Stomach smooth muscle (tissue), 2 donors: ENCODE measurements around the gene DDOST.
A peak's percentile ranks its signal among the peaks of the same experiment; 100 is the strongest.
"Not testable (repeated sequence)": the region's sequence is repeated elsewhere in the genome, so short reads cannot be mapped to it uniquely, and the experiment has no call there.

ENCODE experiments used
- H3K27ac ChIP-seq: one replicate; pipeline ENCODE4 v1.7.0; 2013; ENCODE audit warnings: mild to moderate bottlenecking, low read length, inconsistent platforms
- H3K27me3 ChIP-seq, 2 donors: one replicate each; pipeline ENCODE4 v1.7.0; 2013; ENCODE audit warnings: low read length in 2 of 2; ENCODE audit not compliant: insufficient read depth in 2 of 2, control insufficient read depth in 1 of 2
- H3K36me3 ChIP-seq, 2 donors: one replicate each; pipeline ENCODE4 v1.7.0; 2013; ENCODE audit warnings: low read length in 2 of 2; ENCODE audit not compliant: control insufficient read depth in 2 of 2, insufficient read depth in 2 of 2
- H3K4me1 ChIP-seq: one replicate; pipeline ENCODE4 v1.7.0; 2013; ENCODE audit warnings: low read length; ENCODE audit not compliant: control insufficient read depth, insufficient read depth
- H3K4me3 ChIP-seq, 2 donors: one replicate each; pipeline ENCODE4 v1.7.0; 2013; ENCODE audit warnings: low read length in 2 of 2
- H3K9ac ChIP-seq, 2 donors: one replicate each; pipeline ENCODE4 v1.7.0; 2013; ENCODE audit warnings: low read length in 2 of 2, mild to moderate bottlenecking in 1 of 2
- H3K9me3 ChIP-seq, 2 donors: one replicate each; pipeline ENCODE4 v1.7.0; 2013; ENCODE audit warnings: low read length in 2 of 2; ENCODE audit not compliant: control insufficient read depth in 2 of 2
- donor health status: healthy.
- donor health status: Pancreatic carcinoma.

The DDOST gene

DNA sequence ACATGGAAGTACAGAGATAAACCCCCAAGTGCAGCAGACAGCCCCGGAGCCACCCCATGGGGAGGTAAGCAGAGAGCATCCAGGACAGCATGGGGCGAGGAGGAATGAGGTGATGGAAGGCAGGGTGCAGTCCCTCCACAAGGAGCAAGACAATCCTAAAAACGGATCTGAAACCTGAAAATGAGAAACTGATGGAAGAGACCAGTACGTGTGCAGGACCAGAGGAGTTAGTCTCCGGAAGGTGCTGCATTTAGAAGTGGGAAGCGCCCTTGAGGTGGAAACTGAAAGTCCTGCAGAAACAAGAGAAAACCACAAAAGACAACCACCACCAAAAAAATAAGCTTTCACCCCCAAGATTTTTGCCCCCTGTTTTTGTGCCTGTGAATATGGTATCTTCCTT lies 17.4 kb upstream of the DDOST start:
- H3K27ac ChIP-seq = no peak overlapping the region
- H3K27me3 ChIP-seq = no peaks in the 10 kb centered on the region
- no peak overlapping the region for H3K4me3 ChIP-seq
- H3K4me1 ChIP-seq = no peaks in the 10 kb centered on the region
- H3K9me3 ChIP-seq = no peaks in the 10 kb centered on the region
- no peak overlapping the region for H3K9ac ChIP-seq
- H3K36me3 ChIP-seq = no peaks in the 10 kb centered on the region

DNA sequence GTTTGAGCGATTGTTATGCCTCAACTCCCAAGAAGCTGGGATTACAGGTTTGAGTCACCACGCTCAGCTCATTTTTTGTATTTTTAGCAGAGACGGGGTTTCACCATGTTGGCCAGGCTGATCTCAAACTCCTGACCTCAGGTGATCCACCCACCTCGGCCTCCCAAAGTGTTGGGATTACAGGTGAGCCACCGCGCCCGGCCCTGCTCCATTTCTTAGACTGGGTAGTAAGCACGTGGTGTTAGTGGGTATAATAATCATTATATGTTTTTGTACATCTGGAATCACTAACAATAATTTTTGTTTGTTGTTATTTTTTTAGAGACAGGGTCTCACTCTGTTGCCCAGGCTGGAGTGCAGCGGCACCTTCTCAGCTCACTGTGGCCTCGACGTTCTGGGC lies 12.5 kb upstream of the DDOST start:
- not testable (repeated sequence) for H3K4me1 ChIP-seq, H3K27ac ChIP-seq, H3K36me3 ChIP-seq, H3K9me3 ChIP-seq, H3K4me3 ChIP-seq, H3K9ac ChIP-seq, H3K27me3 ChIP-seq

DNA sequence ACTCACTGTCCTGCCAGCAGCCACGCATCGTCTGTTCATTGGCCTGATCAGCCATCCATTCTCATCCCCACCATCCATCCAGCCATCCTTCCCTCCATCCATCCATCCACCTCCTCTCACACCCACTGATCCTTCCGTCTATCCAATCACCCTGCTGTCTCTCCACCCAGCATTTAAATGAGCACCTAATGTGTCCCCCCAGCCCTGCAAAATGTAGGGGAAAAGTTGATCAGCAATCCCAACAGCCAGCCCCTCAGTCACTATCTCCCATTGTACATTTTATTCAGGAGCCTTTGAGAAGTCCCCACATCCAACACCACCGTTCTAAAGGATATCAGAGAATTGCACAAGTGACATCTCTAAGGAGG lies 11.1 kb upstream of the DDOST start:
- no peaks in the 10 kb centered on the region for H3K4me1 ChIP-seq
- no peak overlapping the region for H3K4me3 ChIP-seq
- no peak overlapping the region for H3K27ac ChIP-seq
- no peak overlapping the region for H3K9ac ChIP-seq
- no peaks in the 10 kb centered on the region for H3K36me3 ChIP-seq
- H3K9me3 ChIP-seq = no peaks in the 10 kb centered on the region
- no peaks in the 10 kb centered on the region for H3K27me3 ChIP-seq

DNA sequence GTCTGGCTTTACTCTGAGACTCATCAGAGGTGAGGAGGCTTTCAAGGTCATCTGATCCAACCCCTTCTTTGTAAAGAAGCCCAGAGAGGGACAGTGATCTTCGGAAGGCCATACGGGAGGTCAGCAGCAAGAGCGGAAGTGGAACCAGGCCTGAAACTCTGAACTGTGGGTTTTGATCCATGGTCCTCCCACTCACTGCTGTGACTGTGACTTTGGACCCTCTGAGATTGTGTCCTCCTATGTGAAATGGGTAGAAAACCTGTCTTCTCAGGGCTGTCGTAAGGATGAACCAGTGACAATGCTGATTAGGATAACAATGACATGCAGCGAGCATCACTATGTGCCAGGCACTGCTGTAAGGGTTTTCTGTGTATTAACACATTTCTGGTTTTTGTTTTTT lies 9.8 kb upstream of the DDOST start:
- H3K36me3 ChIP-seq = no peaks in the 10 kb centered on the region
- no peaks in the 10 kb centered on the region for H3K9me3 ChIP-seq
- no peaks in the 10 kb centered on the region for H3K27me3 ChIP-seq
- no peaks in the 10 kb centered on the region for H3K4me1 ChIP-seq
- no peak overlapping the region for H3K27ac ChIP-seq
- H3K4me3 ChIP-seq = no peak overlapping the region
- no peak overlapping the region for H3K9ac ChIP-seq

DNA sequence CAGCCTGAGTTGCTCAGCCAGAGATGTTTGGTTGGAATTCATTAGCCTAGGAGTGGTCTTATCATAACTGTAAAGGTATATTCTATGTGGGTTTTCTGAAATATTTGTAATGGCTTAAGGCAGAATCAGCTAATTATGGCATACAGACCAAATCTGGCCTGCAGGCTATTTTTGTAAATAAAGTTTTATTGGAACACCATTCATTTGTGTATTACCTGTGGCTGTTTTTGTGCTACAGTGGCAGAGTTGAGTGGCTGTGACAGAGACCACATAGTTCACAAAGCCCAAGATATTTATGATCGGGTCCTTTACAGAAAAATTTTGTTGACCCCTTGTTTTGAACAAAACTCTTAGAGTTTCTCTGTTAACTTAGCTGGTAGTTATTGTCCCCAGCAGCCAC lies 7.4 kb upstream of the DDOST start:
- H3K9me3 ChIP-seq = no peaks in the 10 kb centered on the region
- H3K4me1 ChIP-seq = no peaks in the 10 kb centered on the region
- H3K9ac ChIP-seq = no peak overlapping the region
- H3K27me3 ChIP-seq = no peaks in the 10 kb centered on the region
- no peak overlapping the region for H3K27ac ChIP-seq
- no peaks in the 10 kb centered on the region for H3K36me3 ChIP-seq
- no peak overlapping the region for H3K4me3 ChIP-seq

DNA sequence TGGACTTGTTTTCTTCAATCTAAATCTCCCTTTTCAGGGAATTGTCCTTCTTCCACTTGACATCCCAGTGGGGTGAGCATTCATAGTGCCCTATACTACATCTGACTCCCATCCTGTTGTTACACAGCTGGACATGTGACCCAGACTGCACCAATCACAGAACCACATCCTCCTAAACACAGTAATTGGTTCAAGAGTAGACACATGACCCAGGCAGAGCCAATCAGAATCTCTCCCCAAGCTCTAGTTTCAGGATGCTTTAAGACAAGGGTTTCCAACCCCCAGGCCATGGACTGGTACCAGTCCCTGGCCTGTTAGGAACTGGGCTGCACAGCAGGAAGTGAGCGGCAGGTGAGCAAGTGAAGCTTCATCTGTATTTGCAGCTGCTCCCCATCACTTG lies 5.6 kb upstream of the DDOST start:
- Histone ChIP-seq H3K27ac (no peak overlapping the region), H3K4me3 (no peak overlapping the region), H3K9ac (no peak overlapping the region), H3K9me3 (no peaks in the 10 kb centered on the region), H3K36me3 (no peaks in the 10 kb centered on the region), H3K27me3 (no peaks in the 10 kb centered on the region), H3K4me1 (peaks cover 3% of the 10 kb centered on the region)

DNA sequence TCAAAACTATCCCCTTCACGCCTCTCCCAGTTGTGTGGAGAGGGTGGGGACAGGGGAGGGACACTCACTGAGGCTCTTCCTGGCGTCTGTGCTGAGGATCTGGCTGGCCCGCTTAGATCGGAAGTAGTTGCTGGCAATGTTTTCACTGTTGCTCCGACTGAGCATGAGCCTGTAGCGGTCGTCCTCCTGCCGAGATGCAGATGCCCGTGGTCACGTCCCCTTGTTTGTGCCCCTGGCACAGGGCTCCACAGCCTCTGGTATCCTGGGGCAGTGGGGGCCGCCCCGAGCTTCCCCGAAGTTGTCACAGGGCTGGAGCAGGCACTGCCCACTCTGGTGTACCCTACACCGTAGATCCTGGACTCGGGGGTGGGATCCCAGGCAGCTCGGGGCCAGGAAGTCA lies 5.0 kb upstream of the DDOST start:
- H3K4me1 ChIP-seq = peaks cover 3% of the 10 kb centered on the region
- no peaks in the 10 kb centered on the region for H3K36me3 ChIP-seq
- no peak overlapping the region for H3K27ac ChIP-seq
- H3K4me3 ChIP-seq = no peak overlapping the region
- H3K27me3 ChIP-seq = no peaks in the 10 kb centered on the region
- no peak overlapping the region for H3K9ac ChIP-seq
- H3K9me3 ChIP-seq = no peaks in the 10 kb centered on the region

DNA sequence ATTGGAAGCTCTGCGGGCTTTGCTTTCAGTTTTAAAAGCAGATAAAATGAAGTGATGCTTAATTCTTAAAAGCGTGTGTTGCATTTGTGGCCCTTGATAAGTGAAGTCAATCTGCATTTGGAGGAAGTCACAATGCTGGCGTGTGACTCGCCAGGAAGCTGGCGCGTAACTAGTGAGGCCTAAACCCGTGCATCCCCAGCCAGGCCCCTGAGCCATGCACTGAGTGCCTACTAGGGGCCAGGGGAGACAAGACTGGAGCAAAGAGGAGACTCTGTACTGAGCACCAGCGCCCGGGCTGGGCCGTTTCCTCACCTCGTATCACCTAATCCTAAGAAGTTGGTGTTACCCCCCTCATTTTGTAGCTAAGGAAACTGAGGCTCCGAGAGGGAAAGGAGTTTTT lies 4.6 kb upstream of the DDOST start:
- no peaks in the 10 kb centered on the region for H3K9me3 ChIP-seq
- H3K9ac ChIP-seq = no peak overlapping the region
- H3K4me3 ChIP-seq = no peak overlapping the region
- no peak overlapping the region for H3K27ac ChIP-seq
- H3K4me1 ChIP-seq = peaks cover 4% of the 10 kb centered on the region
- no peaks in the 10 kb centered on the region for H3K36me3 ChIP-seq
- no peaks in the 10 kb centered on the region for H3K27me3 ChIP-seq

DNA sequence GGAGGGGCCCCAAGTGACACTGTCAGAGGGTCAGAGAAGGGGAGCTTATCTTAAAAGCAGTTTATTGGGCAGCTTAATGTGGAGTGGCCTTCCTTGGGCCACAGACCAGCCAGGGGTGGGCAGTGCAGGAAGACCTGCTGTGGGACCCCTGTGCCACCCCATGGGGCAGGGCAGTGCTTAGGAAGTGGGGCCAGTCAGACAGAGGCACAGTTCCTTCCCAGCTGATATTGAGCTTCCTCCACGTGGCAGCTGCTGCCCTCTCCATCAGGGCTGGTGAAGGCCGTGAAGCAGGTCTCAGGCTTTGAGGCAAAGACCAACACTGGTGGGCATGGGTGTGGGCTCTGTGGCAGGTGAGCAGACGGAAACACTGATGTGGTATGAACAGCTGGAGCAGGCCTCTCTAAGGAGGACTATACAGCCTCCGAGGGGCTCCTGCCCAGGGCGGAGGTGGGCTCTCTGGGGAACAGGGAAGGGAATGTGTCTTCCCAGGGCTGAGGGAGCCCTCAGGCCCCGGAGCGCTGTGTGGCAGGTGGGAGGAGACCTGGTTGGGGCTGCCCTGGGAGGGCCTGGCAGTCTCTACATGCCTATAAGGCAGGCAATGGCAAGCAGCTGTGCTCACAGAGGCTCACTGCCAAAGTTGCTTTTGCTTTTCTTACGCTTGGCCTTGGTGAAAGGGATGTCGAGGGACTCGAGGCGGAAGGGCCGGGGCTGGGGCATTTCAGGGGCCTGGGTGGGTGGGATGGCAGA lies 3.0 kb upstream of the DDOST start:
- H3K27me3 ChIP-seq = no peaks in the 10 kb centered on the region
- H3K9ac ChIP-seq = no peak overlapping the region
- H3K4me3 ChIP-seq = no peak overlapping the region
- H3K9me3 ChIP-seq = no peaks in the 10 kb centered on the region
- H3K36me3 ChIP-seq = no peaks in the 10 kb centered on the region
- H3K4me1 ChIP-seq = peaks cover 12% of the 10 kb centered on the region
- H3K27ac ChIP-seq = no peak overlapping the region

DNA sequence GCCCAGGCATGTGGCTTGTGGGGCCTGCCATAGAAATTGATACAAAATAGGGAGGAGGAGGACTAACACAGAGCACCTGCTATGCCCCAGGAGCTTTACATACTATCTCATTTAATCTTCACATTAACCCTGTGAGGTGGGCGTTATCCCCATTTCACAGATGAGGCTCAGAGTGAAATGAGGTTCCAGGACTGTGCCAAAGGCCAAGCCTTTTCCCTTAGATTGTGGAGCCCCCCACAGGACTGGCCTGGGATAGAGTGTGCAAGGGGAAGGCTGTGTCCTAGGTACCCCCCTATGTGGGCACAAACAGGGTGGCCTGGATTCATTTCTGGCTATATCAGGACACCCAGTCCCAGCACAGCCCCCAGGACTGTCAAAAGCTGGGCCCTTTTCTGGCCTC lies 2.2 kb upstream of the DDOST start:
- H3K9me3 ChIP-seq = no peaks in the 10 kb centered on the region
- no peaks in the 10 kb centered on the region for H3K27me3 ChIP-seq
- H3K27ac ChIP-seq = no peak overlapping the region
- H3K36me3 ChIP-seq = peaks cover 0 to 2% of the 10 kb centered on the region in 2 donors
- no peak overlapping the region for H3K4me3 ChIP-seq
- no peak overlapping the region for H3K9ac ChIP-seq
- H3K4me1 ChIP-seq = peaks cover 12% of the 10 kb centered on the region

DNA sequence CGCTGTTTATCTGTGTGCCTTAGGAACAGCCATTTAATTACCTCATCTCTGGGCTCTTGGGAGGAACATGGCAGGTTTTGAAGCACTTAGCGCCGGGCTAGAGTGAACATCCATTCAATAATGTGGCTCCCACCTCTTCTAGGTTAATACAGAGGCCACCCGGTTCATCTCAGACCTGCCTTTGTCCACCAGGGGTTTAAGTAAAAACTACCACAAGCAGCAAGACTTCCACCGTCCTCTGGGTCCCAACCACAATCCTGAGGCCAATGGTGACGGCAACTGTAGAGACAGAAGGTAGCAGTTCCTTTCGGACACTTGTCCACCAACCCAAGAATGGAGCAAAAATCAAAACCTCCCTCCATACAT lies 924 bp upstream of the DDOST start:
- H3K9me3 ChIP-seq = no peaks in the 10 kb centered on the region
- H3K27ac ChIP-seq = peak overlapping the region; percentile 81

More for the DNA sequence above, 924 bp upstream of the DDOST start:
- Histone ChIP-seq H3K9ac (peak overlapping the region; percentile 68 to 86), H3K4me3 (peak overlapping the region; percentile 60 to 98), H3K36me3 (peaks cover 5 to 8% of the 10 kb centered on the region in 2 donors), H3K4me1 (peaks cover 14% of the 10 kb centered on the region), H3K27me3 (no peaks in the 10 kb centered on the region)
